Fibroblast of lung (primary cell): ENCODE results near the gene NACA2. TPM values are rescaled to one million over a fixed set of nuclear protein-coding genes. Genes with fewer than 3 reads are reported as not detected.

Experiments used
- DNase-seq, 2 donors: peaks; one replicate each; pipeline versions ENCODE4 v3.0.0 to v3.0.0-alpha.2; 2010; ENCODE audit warnings: low read depth in 2 of 2
- H2AFZ ChIP-seq: 2 replicates; pipeline ENCODE4 v1.5.1; 2012; ENCODE audit warnings: low read length, control low read depth, inconsistent platforms
- H3K27ac ChIP-seq: 2 replicates; pipeline ENCODE4 v1.5.1; 2011; ENCODE audit warnings: low read length, control low read depth; ENCODE audit not compliant: insufficient read depth
- H3K27me3 ChIP-seq: 2 replicates; pipeline ENCODE4 v1.5.1; 2011; ENCODE audit warnings: mild to moderate bottlenecking, low read length; ENCODE audit not compliant: control insufficient read depth, insufficient read depth
- H3K36me3 ChIP-seq: 2 replicates; pipeline ENCODE4 v1.5.1; 2011; ENCODE audit warnings: low read length; ENCODE audit not compliant: control insufficient read depth, insufficient read depth
- H3K4me1 ChIP-seq: 2 replicates; pipeline ENCODE4 v1.5.1; 2011; ENCODE audit warnings: low read length; ENCODE audit not compliant: control insufficient read depth, insufficient read depth; ENCODE audit errors: extremely low read depth
- H3K4me2 ChIP-seq: 2 replicates; pipeline ENCODE4 v1.5.1; 2011; ENCODE audit warnings: low read length, control low read depth; ENCODE audit not compliant: insufficient read depth; ENCODE audit errors: extremely low read depth
- H3K4me3 ChIP-seq, 4 experiments: fragments of 200-600 bp in 1 of 4; sonication (generic) in 1 of 4; replicated peaks in 1 of 4; 2 replicates each; pipeline ENCODE4 v1.5.1; 2011 to 2016; ENCODE audit warnings: low read length in 4 of 4, low read depth in 3 of 4, mild to moderate bottlenecking in 3 of 4, control low read depth in 2 of 4, inconsistent platforms in 1 of 4, mixed read lengths in 1 of 4; ENCODE audit not compliant: insufficient read depth in 1 of 4; ENCODE audit errors: control extremely low read depth in 1 of 4
- H3K79me2 ChIP-seq: 2 replicates; pipeline ENCODE4 v1.5.1; 2012; ENCODE audit warnings: mild to moderate bottlenecking, low read length, inconsistent platforms; ENCODE audit not compliant: control insufficient read depth, insufficient read depth
- H3K9ac ChIP-seq: 2 replicates; pipeline ENCODE4 v1.5.1; 2011; ENCODE audit warnings: mild to moderate bottlenecking, low read length, control low read depth; ENCODE audit not compliant: insufficient read depth
- H3K9me3 ChIP-seq: 2 replicates; pipeline ENCODE4 v1.5.1; 2012; ENCODE audit warnings: low read depth, low read length; ENCODE audit not compliant: control insufficient read depth, insufficient read depth
- H4K20me1 ChIP-seq: 2 replicates; pipeline ENCODE4 v1.5.1; 2011; ENCODE audit warnings: low read length; ENCODE audit not compliant: control insufficient read depth, insufficient read depth; ENCODE audit errors: extremely low read depth
- EZH2 ChIP-seq: IDR thresholded peaks from 2 replicates; pipeline ENCODE4 v1.5.1; 2012; ENCODE audit warnings: low read length, control low read depth, mild to moderate bottlenecking; ENCODE audit errors: missing control alignments
- polyA plus RNA-seq, 2 donors: library from polyadenylated mRNA; depleted of rRNA in 1 of 2; stranded (reverse) in 1 of 2; unstranded in 1 of 2; fragments of >200 nt; gene quantifications; 2 replicates each; pipeline ENCODE4 v1.2.1, GENCODE V29; 2011 to 2012; ENCODE audit warnings: missing spikeins in 1 of 2
- total RNA-seq: library from RNA; depleted of rRNA; stranded (reverse); fragments of >200 nt; gene quantifications from 2 replicates; pipeline ENCODE4 v1.2.1, GENCODE V29; 2014
- TF ChIP-seq, protein P1 (sequence below), 2 donors: IDR thresholded peaks in 1 of 2; conservative IDR thresholded peaks in 1 of 2; 1 replicate in 1 of 2; 2 replicates in 1 of 2; pipeline ENCODE4 v1.5.1; 2011 to 2012; ENCODE audit warnings: low read length in 2 of 2, control low read depth in 1 of 2, inconsistent platforms in 1 of 2, low read depth in 1 of 2, mild to moderate bottlenecking in 1 of 2

The NACA2 gene
- total and polyA plus RNA-seq, 2 donors (not counting 1 experiment from before 2014, with no cell fraction given): not detected

DNA sequence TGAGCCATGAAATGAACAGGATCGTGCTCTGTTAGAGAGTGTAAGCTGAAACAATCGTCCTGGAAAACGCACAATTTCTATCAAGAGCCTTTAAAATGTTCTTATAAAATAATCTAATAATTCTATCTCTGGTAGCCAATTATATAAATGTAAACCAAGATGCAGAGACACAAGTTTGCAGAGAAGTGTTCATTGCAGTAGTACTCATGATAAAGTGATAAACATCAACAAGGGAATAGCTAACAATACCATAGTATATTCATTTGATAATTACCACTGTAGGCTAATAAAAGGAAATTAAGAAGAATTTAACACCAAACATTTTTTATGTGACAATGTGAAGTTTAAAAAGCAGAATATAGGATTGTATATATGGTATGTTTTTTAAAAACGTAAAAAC, 12.4 kb downstream of the NACA2 start:
- Histone ChIP-seq H3K4me2 (no peak overlapping the region), H3K4me1 (peaks cover 10% of the 10 kb centered on the region), H3K79me2 (no peaks in the 10 kb centered on the region), H2AFZ (no peak overlapping the region), H4K20me1 (no peaks in the 10 kb centered on the region), H3K9me3 (no peaks in the 10 kb centered on the region), H3K27ac (no peak overlapping the region), H3K36me3 (no peaks in the 10 kb centered on the region), H3K27me3 (no peaks in the 10 kb centered on the region), H3K4me3 (no peak overlapping the region), H3K9ac (no peak overlapping the region)
- DNase-seq: no peak
- TF ChIP-seq, protein P1, sequence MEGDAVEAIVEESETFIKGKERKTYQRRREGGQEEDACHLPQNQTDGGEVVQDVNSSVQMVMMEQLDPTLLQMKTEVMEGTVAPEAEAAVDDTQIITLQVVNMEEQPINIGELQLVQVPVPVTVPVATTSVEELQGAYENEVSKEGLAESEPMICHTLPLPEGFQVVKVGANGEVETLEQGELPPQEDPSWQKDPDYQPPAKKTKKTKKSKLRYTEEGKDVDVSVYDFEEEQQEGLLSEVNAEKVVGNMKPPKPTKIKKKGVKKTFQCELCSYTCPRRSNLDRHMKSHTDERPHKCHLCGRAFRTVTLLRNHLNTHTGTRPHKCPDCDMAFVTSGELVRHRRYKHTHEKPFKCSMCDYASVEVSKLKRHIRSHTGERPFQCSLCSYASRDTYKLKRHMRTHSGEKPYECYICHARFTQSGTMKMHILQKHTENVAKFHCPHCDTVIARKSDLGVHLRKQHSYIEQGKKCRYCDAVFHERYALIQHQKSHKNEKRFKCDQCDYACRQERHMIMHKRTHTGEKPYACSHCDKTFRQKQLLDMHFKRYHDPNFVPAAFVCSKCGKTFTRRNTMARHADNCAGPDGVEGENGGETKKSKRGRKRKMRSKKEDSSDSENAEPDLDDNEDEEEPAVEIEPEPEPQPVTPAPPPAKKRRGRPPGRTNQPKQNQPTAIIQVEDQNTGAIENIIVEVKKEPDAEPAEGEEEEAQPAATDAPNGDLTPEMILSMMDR (conservative IDR thresholded peaks at IDR 0.05 in 1 of 2, IDR thresholded peaks at IDR 0.05 in 1 of 2; ENCODE audit: low read depth in 1 of 2, low read length in 2 of 2): no peak
- TF ChIP-seq EZH2: no peak

DNA sequence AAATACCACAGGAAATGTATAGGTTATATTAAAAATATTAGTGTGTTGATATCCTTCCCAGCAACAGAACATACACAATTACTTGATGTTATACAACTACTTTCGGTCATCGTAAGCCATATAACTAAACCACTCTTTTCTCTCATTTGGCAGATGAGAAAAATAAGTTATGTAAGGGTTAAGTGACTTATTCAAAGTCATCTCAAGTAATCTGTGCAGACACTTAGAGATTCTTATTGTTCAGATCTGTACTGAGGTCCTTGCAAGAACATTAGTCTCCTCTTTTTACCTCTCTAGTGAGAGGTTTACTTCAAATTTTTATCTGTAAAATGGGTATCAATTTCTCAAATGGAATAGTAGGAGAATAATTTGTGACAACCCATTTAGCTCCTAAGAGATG, 15.0 kb downstream of the NACA2 start:
- no peaks in the 10 kb centered on the region for H3K36me3 ChIP-seq
- DNase-seq: no peak
- peaks cover 10% of the 10 kb centered on the region for H3K4me1 ChIP-seq
- no peak overlapping the region for H3K4me2 ChIP-seq
- H4K20me1 ChIP-seq: no peaks in the 10 kb centered on the region
- no peak overlapping the region for H2AFZ ChIP-seq
- H3K27me3 ChIP-seq: no peaks in the 10 kb centered on the region
- no peaks in the 10 kb centered on the region for H3K9me3 ChIP-seq
- H3K9ac ChIP-seq: no peak overlapping the region
- no peak overlapping the region for H3K4me3 ChIP-seq
- H3K79me2 ChIP-seq: no peaks in the 10 kb centered on the region
- no peak overlapping the region for H3K27ac ChIP-seq
- no peak for TF ChIP-seq EZH2
- TF ChIP-seq, protein P1 (conservative IDR thresholded peaks at IDR 0.05 in 1 of 2, IDR thresholded peaks at IDR 0.05 in 1 of 2; ENCODE audit: low read depth in 1 of 2, low read length in 2 of 2): no peak

DNA sequence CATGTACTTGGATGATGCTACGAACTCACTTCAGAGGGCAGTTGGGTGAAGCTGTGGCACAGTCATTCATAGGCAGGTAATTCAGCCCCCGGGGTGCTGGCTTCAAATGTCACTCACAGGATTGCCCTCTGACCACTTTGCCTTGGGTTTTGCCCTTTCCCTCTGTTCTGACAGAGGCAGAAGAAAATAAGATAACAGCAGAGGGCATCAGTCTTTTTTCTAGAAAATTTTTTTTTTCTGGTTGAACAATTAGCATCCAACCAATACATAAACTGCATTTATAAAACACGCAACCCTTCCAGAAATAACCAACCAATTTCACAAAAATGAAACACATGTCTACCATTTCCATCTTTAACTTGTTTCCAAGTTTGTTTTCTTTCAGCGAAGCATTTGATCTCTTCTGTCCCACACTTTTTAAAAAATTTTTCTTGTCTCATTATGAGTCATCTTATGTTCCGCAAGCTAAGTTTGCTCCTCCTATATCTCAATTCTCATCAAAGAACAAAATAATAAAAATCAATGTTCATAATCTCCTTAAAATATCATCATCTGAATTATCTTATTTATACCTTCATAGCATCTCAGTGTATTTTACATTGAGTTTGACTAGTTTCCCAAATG, 15.6 kb downstream of the NACA2 start:
- Histone ChIP-seq H3K27me3 (no peaks in the 10 kb centered on the region), H3K79me2 (no peaks in the 10 kb centered on the region), H3K4me1 (peaks cover 8% of the 10 kb centered on the region), H3K4me3 (no peak overlapping the region), H3K27ac (peak overlapping the region; percentile 38), H2AFZ (peak overlapping the region; percentile 54), H3K9me3 (no peaks in the 10 kb centered on the region), H3K36me3 (no peaks in the 10 kb centered on the region), H4K20me1 (no peaks in the 10 kb centered on the region), H3K4me2 (peak overlapping the region; percentile 56), H3K9ac (no peak overlapping the region)
- peak in 1 of 2 donors; percentile 30 for DNase-seq
- TF ChIP-seq, protein P1 (conservative IDR thresholded peaks at IDR 0.05 in 1 of 2, IDR thresholded peaks at IDR 0.05 in 1 of 2; ENCODE audit: low read depth in 1 of 2, low read length in 2 of 2): no peak
